ENCODE results near the gene NDEL1.

Gene NDEL1

GRCh38 chr17:8435245-8436168 lies at the start of gene NDEL1:
Gene NDEL1, plus strand, starts transcription at chr17:8435884. Its CDS starts 8,388 bp downstream, at chr17:8444272.
- peak within 1 kb of the TSS; percentile 96 for H3K4me3 ChIP-seq (ENCODE audit: low read depth, low read length)
- peak; percentile 85 for DNase-seq (ENCODE audit: low read depth)
- no peak for TF ChIP-seq CTCF (IDR thresholded peaks at IDR 0.05; ENCODE audit: low read depth, low read length, missing control alignments)

GRCh38 chr17:8386841-8387240 lies 48.8 kb upstream of the NDEL1 start:
- no peak for TF ChIP-seq CTCF (IDR thresholded peaks at IDR 0.05; ENCODE audit: low read depth, low read length, missing control alignments)
- DNase-seq (ENCODE audit: low read depth), result no peak
- H3K4me3 ChIP-seq (ENCODE audit: low read depth, low read length), result no peak overlapping the region

DNA sequence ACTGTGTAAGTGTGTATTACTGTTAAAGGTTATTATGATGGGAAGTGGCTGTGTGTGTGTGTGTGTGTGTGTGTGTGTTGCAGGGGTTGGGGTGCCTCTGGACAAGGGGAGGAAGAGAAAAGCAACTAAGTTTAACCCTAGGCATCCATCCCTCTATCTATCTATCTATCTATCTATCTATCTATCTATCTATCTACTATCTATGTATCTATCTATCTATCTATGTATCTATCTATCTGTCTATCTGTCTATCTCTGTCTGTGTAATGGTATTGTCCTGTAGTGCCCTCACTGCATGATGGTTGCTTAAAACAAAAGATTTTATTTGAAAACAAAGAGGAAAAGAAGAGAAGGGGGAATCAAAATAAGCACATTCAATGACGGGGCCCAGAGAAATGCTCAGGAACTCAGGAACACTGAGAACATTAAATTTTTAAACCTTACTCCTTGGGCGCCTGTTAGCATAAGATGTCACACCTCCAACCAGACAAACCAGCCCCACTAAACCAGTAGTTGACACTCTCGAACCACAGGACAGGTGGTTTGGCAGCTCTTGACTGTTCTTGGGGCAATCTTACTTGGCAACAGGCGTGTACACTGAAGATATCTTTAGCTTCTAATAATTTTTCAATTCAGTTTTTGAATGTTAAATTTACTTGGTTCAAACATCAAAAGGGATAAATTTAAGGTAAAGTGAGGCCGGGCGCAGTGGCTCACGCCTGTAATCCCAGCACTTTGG lies 47.6 kb upstream of the NDEL1 start:
- TF ChIP-seq CTCF (IDR thresholded peaks at IDR 0.05; ENCODE audit: low read depth, low read length, missing control alignments), result no peak
- no peak for DNase-seq (ENCODE audit: low read depth)
- H3K4me3 ChIP-seq (ENCODE audit: low read depth, low read length), result no peak overlapping the region

DNA sequence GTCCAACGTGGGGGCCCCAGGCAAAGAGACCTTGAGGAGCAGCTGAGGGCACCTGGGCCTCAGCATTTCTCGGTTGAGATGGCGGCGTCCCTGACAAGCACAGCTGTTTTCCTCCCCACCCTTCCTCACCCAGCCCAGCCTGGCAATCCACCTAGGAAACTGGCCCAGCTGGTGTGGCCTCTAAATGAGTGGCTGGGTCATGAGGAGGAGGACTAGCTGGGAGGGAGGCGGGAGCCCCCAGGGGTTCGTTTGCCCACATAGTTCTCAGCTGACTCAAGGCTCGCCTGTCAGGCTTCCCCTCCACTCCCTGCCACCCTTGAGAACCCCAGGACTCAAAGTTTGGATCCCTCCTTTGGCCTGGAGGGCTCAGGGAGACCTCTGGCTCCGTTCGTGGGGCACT lies 44.0 kb upstream of the NDEL1 start:
- TF ChIP-seq CTCF (IDR thresholded peaks at IDR 0.05; ENCODE audit: low read depth, low read length, missing control alignments), result no peak
- H3K4me3 ChIP-seq (ENCODE audit: low read depth, low read length), result no peak overlapping the region
- no peak for DNase-seq (ENCODE audit: low read depth)

DNA sequence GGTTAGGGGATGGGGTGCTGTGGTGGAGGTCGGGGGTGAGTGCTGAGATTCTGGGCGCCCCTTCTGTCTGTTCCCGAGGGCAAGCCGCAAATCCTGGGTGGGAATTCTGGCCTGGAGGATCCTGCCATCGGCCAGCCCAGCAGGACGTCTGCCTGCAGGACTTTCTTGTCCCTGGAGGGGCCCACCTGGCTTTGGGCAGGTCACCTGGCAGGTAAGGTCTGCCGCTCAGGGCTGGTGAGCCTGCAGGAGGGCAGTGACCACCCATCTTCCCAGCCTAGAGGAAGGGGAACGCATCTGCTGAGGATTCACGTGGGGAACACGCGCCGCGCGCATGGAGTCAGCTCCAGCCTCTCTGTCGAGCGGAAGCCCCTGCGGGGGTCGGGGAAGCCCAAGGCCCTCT lies 43.4 kb upstream of the NDEL1 start:
- H3K4me3 ChIP-seq (ENCODE audit: low read depth, low read length), result no peak overlapping the region
- no peak for DNase-seq (ENCODE audit: low read depth)
- TF ChIP-seq CTCF (IDR thresholded peaks at IDR 0.05; ENCODE audit: low read depth, low read length, missing control alignments), result no peak

GRCh38 chr17:8392674-8393469 lies 42.8 kb upstream of the NDEL1 start:
- DNase-seq (ENCODE audit: low read depth), result no peak
- no peak overlapping the region for H3K4me3 ChIP-seq (ENCODE audit: low read depth, low read length)
- no peak for TF ChIP-seq CTCF (IDR thresholded peaks at IDR 0.05; ENCODE audit: low read depth, low read length, missing control alignments)
